Right lung (tissue), 5 donors: ENCODE measurements around the gene PDE3A. TPM values are rescaled to one million over a fixed set of nuclear protein-coding genes. Genes with fewer than 3 reads are reported as not detected.

ENCODE experiments used
- DNase-seq, 2 donors: peaks; one replicate each; pipeline ENCODE4 v3.0.0-alpha.2; 2013
- polyA plus RNA-seq, 5 donors: library from polyadenylated mRNA; unstranded; fragments of 120-200 nt; gene quantifications; one replicate each; pipeline versions ENCODE4 v1.2.1 to v1.2.3, GENCODE V29; 2013; ENCODE audit warnings: inconsistent platforms in 1 of 5, low replicate concordance in 1 of 5; ENCODE audit not compliant: insufficient read length in 5 of 5, insufficient read depth in 1 of 5

The PDE3A gene
- polyA plus RNA-seq, 5 donors: 4.5 to 9.2 (median 7.3) TPM

DNA sequence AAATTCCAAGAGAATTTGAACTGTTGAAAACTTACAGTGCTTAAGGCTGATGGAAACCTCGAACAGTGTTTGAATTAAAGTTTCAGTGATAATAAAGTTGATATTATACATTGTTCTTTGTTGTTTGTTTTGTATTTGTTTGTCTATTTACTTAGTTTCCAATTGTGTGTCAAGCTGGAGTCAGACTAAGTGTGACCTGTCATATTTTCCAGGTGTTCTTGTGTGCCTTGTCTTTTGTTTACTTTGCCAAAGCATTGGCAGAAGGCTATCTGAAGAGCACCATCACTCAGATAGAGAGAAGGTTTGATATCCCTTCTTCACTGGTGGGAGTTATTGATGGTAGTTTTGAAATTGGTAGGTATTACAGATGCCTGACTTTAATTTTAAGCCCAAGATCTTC, 332.8 kb downstream of the PDE3A start:
- DNase-seq: no peak

DNA sequence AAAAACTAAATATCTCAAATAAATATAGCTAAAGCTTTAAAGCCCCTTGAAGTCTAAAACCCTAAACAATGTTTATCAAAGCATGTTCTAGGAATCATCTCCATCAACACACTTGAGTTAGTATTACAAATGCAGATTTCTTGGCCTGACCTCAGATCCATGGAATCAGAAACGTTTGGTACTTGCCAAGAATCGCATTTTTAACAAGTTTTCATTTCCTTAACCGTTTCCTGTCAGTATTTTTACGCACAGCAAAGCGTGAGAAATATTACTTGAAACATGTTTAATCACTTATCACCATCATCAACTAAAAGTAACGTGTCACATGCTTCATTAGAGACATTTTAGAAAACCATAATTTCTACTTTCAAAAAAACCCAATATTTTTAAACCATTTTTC, 336.5 kb downstream of the PDE3A start:
- DNase-seq: no peak

DNA sequence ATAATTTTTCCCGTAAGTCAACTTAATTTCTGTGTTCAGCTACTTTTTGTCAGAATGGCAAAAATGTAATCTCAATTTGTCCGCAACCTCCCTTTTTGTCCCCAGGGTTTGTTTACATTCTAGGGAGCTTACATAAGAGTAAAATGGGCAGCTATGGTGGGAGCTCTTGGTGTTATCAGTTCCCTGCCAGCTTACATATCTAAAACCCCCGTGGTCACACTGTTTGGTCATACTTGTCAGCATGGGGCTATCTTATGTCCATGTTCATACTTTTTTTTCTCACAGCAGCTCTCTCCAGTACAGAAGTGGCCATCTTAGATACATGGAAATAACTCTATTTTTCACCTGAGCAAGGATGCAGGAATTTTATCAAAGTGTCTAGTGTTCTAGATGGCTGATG, 343.5 kb downstream of the PDE3A start:
- DNase-seq: no peak

DNA sequence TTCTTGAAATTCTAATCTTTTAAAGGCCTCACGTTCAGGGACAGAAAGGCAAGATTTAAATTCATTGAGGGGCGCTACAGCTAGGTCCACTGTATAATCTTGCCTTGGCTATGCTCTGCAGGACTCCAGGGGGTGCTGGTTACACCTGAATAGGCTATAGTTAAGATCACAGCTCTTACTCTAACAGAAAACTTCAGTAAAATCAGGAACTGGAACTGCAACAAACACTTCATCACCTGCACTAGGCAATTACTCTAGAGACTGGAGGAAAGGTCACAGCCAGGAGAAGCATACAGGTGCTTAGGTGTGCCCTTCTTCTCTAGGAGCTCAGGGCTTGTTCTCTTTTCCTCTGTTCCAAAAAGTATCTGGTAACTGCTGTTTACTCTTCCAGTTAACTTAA, 347.7 kb downstream of the PDE3A start:
- no peak for DNase-seq

DNA sequence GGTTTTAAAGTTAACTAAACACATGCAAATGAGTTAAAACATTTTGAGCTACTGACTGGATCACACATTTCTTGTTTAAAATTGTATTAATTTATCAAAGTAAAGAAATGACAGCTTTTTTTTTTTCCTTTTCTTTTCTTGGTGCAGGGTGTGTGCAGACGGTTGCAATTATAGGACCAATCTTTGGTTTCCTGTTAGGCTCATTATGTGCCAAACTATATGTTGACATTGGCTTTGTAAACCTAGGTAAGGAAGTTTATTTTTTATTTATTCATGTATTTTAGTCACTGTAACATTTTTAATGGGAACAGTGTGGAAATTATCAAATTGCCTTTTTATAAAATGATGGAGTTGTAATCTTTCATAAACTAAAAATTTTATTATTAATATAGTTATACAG, 348.6 kb downstream of the PDE3A start:
- no peak for DNase-seq

DNA sequence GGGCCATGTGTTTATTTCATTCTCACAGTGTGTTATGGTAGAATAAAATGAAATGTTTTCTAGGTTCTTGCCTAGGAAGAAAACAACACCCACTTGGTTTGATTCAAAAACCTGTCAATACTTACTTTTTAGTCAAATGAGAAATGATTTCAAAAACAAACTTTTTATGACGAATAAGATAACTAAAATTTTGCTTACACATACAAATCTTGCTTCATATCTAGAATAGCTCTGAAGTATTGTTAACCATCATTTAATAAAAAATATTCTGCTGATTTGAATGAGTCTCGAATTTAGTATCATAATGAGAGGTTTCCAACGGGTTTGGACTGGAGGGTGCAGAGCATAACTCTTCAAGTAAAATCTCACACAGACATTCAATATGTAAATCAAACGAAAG, 350.0 kb downstream of the PDE3A start:
- DNase-seq: no peak

DNA sequence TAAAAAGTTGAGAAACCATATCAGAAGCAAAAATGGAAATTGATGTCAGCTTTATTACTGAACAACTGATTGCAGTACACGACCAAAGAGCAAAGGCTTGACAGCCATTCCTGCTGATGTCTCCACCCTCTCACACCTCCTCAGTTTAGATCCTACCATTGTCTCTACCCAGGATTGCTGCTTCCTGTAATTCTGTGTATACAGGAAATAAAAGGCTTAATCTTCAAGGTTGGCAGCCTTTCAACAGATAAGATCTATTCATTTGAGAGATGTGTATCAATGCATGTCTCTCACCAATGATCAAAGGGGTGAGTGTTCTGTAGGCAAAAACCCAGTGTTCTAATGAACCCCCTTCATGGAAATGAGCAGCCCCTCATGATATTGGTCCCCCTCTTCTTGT, 353.8 kb downstream of the PDE3A start:
- no peak for DNase-seq

DNA sequence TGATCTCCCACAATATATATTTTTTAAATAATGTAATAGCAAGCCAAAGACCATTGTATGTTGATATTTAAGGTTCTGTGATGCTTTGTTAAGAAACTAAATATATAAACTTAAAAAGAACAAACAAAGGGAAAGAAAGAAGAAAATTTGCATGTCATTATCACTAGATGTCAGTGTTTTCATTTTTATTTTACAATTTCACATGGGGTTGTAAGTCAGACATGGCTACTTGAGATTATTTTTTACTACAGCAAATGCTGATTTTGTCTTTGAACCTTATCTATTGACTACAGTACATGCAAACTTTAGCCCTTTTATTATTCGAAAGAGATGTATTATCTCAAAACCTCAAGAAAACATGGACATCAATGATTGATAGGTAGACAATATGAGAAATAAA, 362.9 kb downstream of the PDE3A start:
- DNase-seq: no peak
